C1 segment of cervical spinal cord (tissue), 14 donors: ENCODE measurements around the gene STK33.

Experiments used
- DNase-seq, 14 donors: peaks; one replicate each; lab custom pipeline; 2025; lab: John Stamatoyannopoulos, UW

Gene STK33

DNA sequence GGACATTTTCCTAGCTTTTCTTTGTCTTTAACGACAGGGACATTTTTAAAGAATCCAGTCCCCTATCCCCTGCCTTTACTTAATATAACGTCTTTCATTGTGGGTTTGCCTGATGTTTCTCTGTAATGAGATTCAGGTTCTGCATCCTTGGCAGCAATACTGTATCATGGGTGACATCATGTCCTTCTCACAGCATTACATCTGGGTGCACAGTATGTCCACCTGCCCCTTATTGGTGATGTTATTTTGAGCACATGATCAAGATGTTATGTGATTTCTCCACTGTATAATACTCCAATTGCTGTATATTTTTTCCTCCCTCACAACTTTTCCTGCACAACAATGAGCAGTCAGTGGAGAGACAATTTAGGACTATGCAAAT is 9.7 kb upstream of the STK33 start:
- no peak for DNase-seq

DNA sequence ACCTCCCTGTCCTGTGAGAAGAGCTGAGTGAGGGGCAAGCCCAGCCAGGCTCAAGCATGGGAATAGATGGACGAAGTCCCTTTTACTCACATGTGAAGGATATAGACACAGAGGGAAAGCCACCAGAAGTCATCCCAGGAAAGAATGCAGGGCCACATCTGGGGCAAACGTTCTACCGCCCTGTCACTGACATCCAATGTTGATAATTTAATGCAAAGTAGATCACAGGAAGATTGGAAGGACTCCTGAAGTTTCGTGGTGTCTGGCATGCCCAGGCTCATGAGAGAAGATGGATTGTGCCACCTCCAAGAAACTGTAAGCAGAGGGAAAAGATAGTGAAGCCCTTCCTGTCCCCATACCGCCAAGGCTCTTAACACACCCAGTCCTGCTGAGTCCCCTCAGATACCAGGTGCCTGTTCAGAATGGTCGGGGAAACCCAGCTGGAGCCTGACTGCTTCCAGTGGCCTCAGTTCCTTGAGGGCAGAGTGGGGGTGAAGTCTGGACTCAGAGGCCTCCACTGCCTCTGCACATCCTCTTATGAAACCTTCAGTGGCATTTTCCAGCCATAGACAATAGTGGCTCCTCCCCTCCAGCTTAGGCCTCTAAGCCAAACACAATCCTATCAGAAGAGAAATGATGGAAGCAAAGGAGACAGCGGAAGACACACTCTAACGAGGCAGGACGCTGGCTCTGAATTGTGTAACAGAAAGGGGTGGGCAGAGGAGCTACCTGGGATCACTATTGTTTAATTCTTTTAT is 7.5 kb upstream of the STK33 start:
- DNase-seq, result no peak

DNA sequence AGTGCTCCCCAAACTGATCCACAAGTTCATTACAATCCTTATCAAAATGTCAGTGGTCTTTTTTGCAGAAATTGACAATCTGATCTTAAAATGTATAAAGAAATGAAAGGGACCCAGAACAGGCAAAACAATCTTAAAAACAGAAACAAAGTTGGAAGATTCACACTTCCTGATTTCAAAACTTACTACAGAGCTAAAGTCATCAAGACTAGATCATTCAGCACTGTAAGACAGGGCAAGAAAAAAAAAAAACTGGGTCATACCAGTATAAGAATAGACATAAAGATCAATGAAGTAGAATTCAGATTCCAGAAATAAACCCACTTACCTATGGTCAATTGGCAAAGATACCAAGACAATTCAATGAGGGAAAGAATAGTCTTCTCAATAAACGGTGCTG is 4.5 kb upstream of the STK33 start:
- DNase-seq, result no peak

DNA sequence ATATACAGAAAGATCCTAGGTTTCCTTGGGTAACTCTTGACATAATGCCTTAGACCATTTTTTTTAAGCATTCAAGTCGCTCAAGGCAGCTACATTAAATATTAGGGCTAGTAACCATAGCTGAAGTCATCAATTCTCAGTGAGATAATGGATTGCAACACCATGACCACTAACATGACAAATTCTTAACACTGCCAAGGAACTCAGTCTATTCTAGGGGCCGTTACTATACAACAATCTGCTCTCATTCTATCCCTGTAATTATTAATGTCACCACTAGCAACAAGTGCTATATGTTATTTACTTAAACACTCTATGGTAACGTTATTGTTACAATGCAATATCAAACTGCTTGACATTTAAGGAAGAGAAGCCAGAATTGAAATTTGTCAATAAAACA is 3.2 kb upstream of the STK33 start:
- DNase-seq, result no peak

DNA sequence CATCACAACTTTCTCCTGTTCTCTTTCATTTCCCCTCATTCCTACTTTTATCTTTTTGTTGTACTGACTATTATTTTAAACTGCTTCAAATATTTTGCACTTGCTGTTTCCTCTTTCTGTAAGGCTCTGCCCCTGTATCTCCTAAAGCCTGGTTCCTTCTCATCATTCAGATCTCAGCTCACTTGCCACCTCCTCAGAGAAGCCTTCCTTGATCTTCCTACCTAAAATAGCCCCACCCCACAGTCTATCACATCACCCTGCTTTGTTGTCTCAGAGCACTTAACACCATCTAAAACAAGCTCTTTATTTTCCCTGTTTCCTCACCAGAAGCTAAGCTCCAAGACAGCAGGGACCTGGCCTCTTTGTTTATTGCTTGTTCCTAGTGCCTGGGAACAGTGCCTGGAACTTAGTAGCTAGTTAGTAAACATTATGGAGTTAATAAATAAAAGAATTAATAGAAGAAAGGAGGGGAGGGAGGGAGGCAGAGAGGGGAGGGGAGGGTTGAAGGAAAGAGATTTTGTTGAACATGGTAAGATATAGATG is 2.5 kb upstream of the STK33 start:
- no peak for DNase-seq

DNA sequence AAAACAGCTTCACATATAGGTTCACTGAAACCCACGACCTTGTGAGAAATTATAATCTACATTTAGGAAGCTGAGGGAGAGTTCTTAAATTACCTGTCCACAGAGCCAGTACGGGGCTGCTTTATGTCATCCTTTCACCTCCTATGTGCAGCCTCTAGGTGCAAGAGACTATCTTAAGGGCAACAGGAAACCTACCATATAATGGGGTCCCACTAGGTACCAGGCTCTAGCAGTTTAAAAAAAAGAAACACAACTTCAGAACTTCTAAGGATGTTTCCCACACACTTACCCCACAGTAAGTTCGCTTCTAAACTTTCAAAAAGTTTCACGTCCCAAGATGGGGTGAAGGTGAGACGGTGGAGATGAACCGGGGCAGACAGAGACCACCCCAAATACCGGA is 573 bp downstream of the STK33 start:
- no peak for DNase-seq

DNA sequence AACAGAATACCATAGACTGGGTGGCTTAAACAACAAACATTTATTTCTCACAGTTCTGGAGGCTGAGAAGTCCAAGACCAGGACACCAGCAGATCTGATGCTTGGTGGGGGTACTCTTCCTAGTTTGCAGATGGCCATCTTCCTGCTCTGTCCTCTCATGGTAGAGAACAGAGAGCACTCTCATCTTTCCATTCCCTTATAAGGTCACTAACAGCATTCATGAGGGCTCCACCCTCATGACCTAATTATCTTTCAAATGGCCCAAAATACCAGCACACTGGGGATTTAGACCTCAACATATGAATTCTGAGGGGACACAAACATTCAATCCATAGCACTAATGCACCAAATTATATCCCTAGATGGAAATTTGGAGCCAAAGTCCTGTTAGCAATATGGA is 6.1 kb downstream of the STK33 start:
- DNase-seq, result no peak

DNA sequence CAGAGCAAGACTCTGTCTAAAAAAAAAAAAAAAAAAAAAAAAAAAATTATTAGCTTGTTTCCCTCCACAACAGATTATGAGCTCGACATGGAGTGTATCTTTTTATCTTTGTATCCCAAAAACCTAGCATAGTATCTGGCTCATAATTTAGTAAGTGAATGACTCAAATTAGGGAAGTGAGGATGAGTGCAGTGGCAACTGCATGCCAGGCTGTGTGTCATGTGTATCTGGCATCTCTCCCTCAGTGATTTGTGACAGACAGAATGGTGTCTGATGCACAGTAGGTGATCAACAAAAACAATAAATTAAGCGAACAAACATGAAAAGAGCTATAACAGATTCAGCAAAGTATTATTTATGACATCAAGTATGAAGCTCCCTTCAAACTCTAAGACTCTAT is 7.2 kb downstream of the STK33 start:
- no peak for DNase-seq

DNA sequence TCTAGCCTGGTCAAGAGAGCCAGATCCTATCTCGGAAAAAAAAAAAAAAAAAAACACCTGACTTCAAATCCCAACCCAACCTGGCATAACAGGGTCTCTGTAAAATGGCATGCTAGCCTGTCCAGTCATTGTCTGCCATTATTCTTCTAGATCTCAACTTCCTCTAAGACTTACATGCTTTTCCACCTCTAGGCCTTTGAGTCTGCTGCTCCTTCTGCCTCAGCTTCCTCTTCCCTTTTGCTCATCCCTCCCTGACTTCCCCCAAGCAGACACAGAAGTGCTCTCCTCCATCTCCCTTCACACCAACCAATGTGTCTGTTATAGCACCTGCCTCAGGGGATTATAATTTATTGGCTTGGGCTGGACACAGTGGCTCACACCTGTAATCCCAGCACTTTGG is 7.8 kb downstream of the STK33 start:
- DNase-seq, result no peak

DNA sequence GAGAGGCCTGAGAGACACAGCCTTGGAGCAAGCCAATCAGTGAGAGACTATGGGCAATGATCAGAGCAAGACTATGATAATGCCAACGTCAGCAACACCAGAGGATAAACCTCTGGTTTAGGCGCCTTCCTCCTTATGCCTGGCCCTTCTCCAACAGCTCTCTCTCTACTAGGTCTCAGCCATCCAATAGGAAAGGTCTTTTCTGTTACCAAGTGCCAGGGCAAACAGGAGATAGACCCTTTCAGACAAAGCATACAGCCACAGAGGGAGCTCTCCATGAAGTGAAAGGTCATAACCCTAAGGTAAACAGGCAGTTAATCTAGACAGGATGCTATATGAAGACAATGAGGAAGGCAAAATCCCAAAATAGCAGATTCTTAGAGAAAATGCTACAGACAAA is 9.5 kb downstream of the STK33 start:
- no peak for DNase-seq

DNA sequence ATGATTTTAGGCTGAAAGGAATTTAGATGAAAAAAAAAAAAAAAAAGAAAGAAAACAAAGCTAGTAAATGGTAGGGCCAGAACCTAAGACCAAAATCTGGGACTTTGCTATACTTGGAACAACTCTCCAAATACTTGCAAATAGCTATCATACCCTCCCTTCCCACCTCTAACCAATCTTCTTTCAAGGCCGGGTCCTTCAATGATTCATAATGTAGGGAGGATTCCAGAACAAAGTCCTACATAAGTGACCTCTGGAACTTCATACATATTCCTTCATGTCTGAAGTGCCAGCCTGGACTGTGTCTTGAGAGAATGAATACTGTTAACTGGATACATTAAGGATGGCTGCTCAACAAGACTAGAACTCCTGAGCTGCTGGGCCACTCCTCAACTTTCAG is 9.9 kb downstream of the STK33 start:
- DNase-seq, result no peak

DNA sequence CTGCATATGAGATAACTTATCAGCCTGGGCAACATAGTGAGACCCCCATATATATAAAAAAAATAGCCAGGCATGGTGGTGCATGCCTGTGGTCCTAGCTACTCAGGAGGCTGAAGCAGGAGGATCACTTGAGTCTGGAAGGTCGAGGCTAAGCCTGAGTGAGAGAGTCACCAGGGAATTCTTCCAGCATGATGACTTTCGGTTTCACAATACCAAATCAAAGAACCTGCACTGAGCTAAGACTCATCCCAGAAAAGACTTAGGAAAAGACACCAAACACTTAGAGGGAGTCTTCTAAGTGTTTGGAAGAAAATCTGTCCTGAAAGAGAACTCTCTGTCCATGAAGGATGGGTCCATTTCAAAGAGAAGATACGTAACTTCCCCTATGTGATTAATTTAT is 12.7 kb downstream of the STK33 start:
- DNase-seq, result no peak

DNA sequence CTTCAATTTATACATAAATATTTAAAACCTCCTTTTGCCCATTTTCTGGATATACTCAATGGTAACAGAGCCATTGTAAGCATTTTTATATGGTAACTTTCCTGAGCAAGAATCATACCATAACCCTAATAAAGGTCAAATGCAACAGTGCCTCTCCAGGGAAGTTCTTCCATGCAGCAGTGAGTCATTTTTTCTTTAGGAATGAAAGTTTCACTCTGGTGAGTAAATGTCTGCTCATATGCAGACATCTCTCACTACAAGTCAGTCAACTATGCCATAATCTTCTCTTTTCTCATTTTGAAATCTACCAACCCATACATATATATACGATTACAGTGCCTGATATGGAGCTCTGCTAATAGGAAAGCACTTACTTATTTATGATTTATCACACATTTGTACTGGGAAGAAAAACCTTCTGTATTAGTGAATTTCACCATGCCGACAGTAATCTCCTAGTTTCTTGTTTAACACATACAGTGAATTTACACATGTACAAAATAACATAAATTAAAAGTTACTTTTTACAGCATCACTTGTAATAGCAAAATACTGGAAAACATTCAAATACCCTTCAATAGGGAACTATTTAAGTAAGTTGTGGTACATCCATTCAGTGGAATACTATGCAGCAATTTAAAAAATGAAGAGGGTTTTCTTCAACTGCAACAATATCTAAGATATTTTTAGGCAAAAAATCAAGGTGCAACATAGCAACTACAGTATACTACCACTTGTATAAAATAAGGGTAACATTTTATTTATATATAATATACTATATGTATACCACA is 16.0 kb downstream of the STK33 start:
- DNase-seq, result no peak

DNA sequence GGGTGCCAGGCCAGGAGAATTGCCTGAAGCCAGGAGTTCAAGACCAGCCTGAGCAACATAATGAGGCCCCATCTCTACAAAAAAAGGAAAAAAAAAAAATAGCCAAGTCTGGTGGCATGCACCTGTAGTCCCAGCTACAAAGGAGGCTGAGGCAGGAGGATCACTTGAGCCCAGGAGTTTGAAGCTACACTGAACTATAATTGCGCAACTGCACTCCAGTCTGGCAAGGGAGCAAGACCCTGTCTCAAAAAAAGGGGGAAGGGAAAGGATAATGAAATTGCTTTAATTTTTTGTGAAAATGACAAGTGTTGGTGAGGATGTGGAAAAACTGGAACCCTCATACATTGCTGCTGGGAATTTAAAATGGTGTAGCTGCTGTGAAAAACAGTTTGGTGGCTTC is 19.2 kb downstream of the STK33 start:
- no peak for DNase-seq

DNA sequence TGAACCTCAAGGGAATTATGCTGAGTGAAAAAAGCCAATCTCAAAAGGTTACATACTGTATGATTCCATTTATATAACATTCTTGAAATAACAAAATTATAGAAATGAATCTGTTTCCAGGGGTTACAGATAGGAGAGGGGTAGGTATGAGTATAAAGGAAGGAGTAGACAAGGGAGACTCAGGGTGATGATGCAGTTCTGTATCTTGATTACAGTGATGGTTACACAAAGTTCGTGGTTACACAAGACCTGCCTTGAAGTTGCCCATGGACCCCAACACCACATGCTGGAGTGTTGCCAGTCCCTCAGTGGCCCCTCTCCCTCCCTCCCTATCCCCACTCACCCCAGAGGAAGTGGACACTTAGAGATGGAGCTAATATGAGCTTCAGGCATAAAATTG is 20.3 kb downstream of the STK33 start:
- no peak for DNase-seq

DNA sequence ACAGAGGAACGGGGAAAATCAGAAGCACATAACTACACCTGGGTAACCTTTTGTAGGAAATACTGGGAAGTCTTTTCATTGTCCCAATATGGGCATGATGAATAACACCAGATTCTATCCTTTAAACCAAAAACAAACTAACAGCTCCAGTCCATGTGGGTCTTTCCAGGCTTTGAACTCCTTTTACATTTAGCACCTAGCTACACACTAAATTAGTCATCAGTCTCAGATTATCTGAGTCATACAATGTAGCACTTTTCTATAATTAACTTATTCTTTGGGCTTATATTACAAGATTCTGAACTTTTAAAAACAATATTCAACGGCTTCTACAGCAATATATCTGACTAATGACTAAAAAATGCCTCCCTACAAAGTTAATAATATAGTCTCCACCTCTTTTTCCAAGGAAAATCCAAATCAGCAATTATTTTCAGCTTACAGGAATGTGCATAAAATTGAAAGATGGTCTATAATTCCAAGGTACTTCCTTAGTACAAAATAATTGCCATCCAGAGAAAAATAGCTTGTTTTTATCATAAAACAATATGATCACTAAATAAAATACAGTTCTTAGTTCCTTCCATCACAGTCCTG is 26.3 kb downstream of the STK33 start:
- DNase-seq, result no peak

DNA sequence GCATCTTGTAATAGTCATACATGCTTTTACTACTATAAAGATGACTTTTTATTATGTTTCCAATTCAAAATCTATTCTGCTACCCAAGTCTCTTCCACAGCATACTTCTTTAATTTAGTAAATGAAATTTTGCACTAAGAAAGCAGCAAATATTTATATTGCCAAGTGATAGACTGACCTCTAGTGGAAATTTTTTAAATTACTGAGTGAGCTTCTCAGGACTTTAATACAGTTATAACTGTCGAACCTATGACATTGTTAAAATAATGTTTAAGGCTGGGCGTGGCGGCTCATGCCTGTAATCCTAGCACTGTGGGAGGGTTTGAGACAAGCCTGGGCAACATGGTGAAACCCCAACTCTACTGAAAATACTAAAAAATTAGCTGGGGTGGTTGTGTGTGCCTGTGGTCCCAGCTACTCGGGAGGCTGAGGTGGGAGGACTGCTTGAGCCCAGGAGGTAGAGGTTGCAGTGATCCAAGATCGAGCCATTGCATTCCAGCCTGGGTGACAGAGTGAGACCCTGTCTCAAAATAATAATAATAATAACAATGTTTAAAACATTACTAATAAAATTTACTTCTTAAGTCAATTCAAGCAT is 27.3 kb downstream of the STK33 start:
- DNase-seq, result peak in 1 of 14 donors; percentile 15

DNA sequence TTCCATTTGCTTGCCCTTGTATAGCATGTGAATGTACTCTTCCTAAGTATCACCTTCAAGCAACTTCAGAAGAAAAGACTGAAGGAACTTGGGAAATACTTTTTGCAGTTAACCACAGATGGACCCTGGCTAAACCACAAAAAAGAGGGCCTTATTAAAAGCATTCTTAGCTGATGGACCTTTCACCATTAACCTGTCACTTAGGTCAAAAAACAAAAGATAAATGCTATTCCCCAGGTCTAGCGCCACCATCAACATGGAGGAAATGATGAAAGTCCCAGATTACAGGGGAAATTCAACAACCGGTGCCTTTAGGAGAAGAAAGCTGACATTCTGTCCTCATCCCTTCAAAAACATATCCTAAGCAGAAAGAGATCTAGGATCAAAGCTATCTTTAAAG is 29.5 kb downstream of the STK33 start:
- no peak for DNase-seq

DNA sequence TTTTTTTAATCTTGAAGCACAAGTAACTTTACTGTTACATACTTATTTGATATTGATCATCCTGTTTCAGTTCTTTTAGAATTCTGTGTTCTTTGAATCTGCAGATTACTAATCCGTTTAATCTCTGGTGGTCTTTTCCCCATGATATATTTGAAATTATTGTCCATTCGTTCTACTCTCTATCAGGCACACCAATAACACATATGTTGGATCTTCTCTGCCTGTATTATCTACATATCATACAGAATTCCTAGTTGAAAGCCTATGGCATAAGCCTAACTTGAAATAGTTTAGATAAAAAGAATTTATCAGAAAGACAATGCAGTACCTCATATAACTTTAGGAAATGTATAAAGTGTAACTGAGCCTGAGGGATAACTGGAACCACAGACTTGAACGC is 32.6 kb downstream of the STK33 start:
- DNase-seq, result no peak

DNA sequence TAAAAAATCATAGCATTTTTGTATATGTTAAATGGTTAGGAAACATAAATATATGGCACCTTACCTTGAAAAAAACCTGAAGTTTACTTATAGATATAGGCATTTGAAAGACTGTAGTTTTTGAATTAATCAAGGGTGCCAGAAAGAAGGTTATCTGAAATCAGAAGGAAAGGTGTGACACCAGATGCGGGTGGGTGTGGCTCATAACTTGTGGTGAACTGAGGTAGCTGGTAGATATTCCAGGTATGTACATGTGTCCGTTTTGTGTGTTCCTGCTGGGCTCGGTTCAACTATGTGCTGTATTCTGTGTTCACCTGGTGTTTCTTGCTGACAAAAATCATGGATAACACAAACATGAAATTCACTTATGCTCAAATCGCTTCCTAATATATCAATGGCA is 35.6 kb downstream of the STK33 start:
- no peak for DNase-seq

DNA sequence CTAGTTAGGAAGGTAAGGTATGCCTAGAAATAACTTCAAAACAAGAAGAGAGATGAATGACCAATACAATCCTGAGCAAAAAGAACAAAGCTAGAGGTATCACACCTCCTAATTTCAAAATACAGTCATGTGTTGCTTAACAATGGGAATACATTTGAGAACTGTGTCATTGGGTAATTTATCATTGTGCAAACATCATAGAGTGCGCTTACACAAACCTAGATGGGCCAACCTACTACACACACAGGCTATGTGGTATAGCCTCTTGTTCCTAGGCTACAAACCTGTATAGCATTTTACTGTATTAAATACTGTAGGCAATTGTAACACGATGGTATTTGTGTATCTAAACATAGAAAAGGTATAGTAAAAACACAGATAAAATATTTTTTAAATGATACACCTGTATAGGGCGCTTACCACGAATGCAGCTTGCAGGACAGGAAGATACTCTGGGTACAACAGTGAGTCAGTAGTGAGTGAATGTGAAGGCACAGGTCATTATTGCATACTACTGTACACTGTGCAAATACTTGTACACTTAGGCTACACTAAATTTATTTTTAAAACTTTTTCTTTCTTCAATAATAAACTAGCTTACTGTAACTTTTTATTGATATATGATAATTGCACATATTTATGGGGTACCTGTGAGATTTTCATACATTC is 48.2 kb downstream of the STK33 start:
- DNase-seq, result no peak

DNA sequence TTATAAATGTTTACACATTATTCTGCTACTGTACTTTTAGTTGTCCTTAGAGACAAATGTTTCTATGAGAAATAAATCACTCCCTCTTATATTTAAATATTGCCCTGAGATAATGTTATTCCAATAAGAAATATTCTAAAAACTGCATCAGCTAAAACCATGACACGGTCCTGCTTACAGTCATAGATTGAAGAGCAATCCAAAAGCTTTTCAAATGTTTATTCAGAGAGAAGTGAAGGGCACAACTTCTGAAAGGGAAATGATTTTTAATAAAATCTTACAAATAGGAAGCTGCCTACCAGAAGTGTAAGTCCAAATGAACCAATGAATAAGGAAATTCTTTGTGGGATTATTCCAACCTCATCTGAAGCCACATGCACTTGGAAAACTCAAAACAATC is 49.2 kb downstream of the STK33 start:
- no peak for DNase-seq
